CD4-positive, alpha-beta T cell treated with Interleukin-10 for 1 hour (primary cell): Measurements from ENCODE around the gene ANO5.

Experiments used
- DNase-seq: peaks from one replicate; pipeline ENCODE4 v3.0.0-alpha.2; 2020

ANO5 gene

GRCh38 chr11:22192642-22193347 is at the start of gene ANO5:
TSS of gene ANO5 (plus strand) at chr11:22193085. CDS start at chr11:22193493, 408 bp downstream.
- DNase-seq, result no peak

- DNase-seq, result no peak
These were observed 41.2 kb upstream of the ANO5 start for GRCh38 chr11:22151649-22152197.

GRCh38 chr11:22157531-22157930 is 35.4 kb upstream of the ANO5 start:
- no peak for DNase-seq

GRCh38 chr11:22161489-22161888 is 31.4 kb upstream of the ANO5 start:
- DNase-seq, result no peak

GRCh38 chr11:22162756-22163155 is 30.1 kb upstream of the ANO5 start:
- no peak for DNase-seq

GRCh38 chr11:22163394-22163797 is 29.5 kb upstream of the ANO5 start:
- DNase-seq, result no peak

- no peak for DNase-seq
These were observed 27.8 kb upstream of the ANO5 start for GRCh38 chr11:22165087-22165486.

GRCh38 chr11:22165759-22166513 is 26.9 kb upstream of the ANO5 start:
- no peak for DNase-seq

- no peak for DNase-seq
These were observed 23.1 kb upstream of the ANO5 start for GRCh38 chr11:22169833-22170232.

- no peak for DNase-seq
These were observed 19.4 kb upstream of the ANO5 start for GRCh38 chr11:22173532-22173931.

GRCh38 chr11:22177186-22177585 is 15.7 kb upstream of the ANO5 start:
- no peak for DNase-seq

GRCh38 chr11:22179626-22180025 is 13.3 kb upstream of the ANO5 start:
- no peak for DNase-seq

- no peak for DNase-seq
These were observed 12.8 kb upstream of the ANO5 start for GRCh38 chr11:22180131-22180530.

GRCh38 chr11:22189660-22190059 is 3.2 kb upstream of the ANO5 start:
- no peak for DNase-seq

- no peak for DNase-seq
These were observed 1.9 kb upstream of the ANO5 start for GRCh38 chr11:22190827-22191463.

- DNase-seq, result no peak
These were observed 620 bp upstream of the ANO5 start for GRCh38 chr11:22192289-22192641.

GRCh38 chr11:22193348-22194051 is 615 bp downstream of the ANO5 start:
- no peak for DNase-seq

GRCh38 chr11:22194306-22194705 is 1.4 kb downstream of the ANO5 start:
- no peak for DNase-seq

GRCh38 chr11:22194907-22195306 is 2.0 kb downstream of the ANO5 start:
- no peak for DNase-seq

- no peak for DNase-seq
These were observed 4.5 kb downstream of the ANO5 start for GRCh38 chr11:22197139-22198005.

- no peak for DNase-seq
These were observed 6.4 kb downstream of the ANO5 start for GRCh38 chr11:22199243-22199642.

GRCh38 chr11:22203281-22203680 is 10.4 kb downstream of the ANO5 start:
- no peak for DNase-seq
